Activated T-cell treated with anti-CD3 and anti-CD28 coated beads for 4 hours (primary cell): ENCODE data around the gene MAP1LC3B.

Source experiments
- DNase-seq: peaks from one replicate; pipeline ENCODE4 v3.0.0-alpha.2; 2020

Gene MAP1LC3B

DNA sequence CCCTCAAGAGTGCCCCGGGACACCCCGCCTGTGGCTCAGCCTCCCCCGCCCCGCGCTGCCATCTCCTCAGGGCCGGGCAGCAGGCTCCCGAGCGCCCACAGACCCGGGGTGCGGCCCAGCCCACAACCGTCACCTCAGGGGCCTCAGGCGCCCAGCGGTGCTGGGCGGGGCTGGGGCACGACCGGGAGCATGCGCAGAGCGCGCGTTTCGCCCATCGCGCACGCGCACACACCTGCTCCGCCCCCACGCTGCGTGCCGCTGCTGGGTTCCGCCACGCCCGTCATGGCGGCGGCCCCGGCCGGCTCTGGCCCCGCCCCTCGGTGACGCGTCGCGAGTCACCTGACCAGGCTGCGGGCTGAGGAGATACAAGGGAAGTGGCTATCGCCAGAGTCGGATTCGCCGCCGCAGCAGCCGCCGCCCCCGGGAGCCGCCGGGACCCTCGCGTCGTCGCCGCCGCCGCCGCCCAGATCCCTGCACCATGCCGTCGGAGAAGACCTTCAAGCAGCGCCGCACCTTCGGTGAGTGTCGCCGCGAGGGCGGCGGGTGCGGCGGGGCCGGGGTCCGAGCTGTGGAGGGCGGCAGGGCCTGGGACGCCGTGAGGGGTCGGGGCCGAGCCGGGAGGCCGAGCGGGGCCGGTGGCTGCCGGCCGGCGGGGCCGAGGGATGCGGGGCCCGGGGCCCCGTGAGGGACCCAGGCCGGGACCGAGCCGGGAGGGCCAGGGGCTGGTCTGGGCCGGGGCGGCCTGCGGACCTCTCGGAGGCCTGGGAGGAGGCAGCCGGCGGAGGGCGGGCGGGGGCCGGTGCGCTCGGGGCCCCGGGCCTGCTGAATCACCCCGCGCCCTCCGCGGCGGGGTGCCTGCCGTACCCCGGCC lies at the start of gene MAP1LC3B:
MAP1LC3B (plus strand) TSS at position 387 of the 871 bp plus-strand sequence; CDS start at position 479, 92 bp downstream.
- DNase-seq = peak; percentile 96

DNA sequence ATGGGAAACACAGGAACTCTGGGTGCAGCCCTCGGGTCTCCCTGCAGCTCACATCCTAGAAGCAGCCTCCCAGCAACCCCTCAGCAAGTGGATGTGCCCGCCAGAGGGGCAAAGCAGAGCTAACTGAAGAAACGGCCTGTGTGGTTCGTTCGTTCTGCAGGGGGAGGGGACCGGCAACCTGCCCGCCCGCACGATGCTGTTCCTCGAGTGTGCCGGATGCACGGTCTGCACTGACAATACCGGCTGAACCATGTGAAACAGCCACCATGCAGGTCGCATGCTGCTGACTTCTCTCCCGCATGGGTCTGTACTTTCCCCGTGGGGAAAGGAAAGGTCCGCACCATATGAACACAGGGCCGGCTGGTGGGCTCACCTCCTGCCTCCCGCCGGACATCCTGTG lies 49.6 kb upstream of the MAP1LC3B start:
- no peak for DNase-seq

DNA sequence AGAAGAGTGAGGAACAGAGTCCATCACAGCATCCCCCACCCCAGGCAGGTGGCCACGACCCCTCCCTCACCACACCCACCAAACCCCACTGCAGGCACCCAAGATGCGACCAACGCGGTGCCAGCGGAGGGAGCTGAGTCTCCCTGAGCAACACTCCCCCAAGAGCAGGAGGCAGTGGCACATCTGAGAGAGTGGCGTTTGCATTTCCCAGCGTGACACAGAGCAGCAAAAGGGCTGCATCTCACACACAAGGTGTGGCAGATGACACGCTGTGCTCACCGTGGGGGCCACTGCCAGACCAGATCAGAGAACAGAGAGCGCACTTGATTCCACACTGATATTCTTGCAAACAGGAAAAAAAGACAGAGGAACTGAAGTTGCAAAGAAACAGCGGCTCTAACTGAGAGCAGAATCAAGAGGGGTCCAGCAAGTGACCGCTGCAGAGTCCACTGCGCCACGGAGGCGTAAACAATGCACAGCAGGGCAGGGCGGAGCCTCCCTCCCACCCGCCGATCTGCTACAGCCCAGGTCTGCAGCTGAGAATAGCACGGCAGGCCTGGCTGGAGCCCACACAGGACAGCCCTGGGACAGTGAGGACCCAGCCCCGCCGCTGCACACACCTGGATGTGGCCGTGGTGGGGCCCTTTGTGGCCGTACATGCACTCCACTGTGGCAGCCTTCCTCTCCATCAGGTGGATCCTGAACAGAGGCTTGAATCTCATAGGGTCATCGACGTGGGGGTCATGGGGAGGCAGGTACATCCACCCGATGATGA lies 49.0 kb upstream of the MAP1LC3B start:
- no peak for DNase-seq

DNA sequence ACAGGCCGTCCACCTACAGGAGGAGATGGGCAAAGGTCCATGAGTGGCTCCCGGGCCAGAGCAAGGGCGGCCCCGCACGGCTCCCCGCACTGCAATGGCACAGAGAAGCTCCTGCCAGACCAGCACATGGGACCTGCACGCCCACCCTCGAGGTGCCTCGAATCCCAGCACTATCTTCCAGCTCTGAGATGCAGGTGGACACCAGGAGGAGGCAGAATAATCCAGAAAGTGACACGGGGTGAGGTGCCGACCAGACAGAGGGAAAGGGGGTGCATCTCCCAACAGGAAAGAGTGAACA lies 48.4 kb upstream of the MAP1LC3B start:
- no peak for DNase-seq

DNA sequence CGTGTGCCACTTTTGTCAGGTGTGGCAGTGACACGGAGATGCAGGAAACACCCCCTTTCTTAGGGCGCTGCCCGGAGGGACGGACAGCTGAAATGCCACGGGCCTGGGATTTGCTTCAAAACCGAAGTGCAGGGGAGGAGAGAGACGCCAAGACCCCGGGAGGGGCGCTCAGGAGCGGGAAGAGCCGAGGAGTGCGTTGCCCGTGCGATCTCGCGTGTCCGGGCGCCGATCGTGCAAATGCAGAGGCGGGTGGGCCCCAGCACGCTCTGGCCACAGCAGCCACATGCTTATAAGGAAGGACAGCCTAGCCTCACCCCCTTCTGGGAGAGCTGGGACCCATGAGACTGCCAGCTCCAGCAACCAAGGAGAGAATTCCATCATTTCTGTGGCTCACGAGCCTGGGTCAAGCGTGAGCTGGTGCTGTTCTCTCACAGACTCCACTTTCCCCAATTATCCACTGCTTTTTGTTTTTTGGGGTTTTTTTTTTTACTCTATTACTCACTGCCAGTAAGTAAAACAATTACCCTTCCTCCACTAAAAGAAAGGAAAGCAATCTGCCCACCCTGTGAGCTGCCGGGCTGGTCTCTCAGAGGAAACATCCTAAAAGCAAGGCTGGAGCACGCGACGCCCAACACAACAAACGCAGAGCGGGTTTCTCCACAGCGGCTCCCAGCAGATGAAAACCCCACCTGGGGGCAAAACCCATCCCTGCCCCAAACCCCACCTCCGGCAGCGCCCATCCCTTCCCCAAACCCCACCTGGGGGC lies 47.8 kb upstream of the MAP1LC3B start:
- no peak for DNase-seq

DNA sequence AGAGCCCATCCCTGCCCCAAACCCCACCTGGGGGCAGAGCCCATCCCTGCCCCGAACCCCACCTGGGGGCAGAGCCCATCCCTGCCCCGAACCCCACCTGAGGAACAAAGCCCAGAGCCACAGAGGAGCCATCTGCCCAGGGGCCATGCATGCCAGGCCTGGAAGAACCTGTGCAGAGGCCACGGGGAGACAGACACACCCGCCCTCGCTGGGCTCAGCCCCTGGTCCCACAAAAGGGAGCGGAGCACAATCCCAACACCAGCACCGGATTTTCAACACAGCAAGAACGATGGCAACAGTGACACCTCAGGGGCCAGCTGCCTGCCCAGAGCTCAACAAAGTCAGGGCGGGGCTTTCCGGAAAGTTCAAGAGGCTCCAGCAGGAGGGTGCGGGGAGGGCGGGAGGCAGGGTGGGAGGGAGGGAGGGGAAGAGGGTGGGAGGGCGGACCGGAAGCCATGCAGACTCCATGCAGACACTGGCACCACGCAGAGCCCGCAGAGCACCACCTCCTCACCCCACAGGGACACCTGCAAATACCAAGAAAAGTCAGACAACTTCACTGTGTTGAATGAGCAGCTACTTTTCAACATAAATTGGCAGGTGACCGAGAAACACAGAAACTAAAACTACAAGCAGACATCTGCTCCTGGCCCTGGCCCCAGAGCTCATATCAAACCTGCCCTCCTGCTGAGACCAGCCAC lies 47.1 kb upstream of the MAP1LC3B start:
- peak; percentile 19 for DNase-seq

DNA sequence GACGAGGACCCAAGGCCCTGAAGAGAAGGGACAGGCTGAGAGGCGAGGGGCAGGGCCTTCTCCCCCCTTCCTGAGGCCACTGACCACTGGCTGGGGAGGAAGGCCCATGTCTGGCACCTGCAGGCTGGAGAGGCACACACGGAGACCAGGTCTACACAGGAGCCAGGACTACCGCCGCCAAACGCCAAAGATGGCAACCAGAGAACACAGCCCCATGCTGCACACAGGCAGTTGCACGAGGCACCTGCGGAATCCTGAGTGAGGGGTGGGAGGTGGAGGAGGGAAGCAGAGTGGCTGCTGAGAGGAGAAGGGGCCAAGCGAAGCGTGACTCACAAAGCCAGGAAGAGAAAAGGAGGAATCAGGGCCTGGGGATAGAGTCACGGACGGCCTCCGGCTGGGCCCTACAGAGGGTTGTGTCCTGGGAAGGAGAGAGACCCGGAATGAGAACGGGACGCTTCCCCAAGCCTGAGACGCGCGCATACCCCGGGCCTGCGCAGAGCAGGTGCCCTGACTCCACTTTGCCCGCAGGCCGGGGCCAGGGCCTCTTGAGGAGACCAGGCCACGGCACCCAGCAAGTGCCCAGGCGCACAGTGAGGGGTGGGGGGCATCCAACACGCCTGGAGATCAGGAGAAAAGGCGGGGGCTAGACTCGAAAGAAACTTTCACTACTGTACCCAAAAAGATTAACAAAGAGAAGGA lies 46.3 kb upstream of the MAP1LC3B start:
- DNase-seq = no peak

DNA sequence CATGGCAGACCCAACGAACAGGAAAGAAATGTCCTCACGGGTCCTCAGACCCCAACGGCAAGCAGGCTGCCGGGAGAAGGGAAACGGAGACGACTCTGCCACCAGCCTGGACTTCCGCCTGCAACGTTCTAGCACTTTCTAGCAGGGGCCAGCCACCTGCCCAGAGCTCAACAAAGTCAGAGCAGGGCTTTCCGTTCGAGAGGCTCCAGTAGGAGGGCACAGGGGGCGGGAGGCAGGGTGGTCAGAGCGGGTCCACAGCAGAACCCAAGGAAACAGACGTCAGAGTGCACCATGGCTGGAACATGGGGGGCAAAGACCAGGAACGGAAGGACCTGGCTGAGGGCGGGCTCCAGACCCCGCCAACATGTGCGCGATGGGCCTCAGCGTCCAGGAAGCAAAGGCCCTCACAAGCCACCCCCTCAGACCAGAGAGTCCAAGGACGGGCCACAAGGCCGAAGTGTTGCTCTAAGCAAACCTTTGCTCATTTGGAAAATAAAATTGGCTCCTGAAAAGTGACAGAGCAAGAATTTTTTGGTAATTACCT lies 45.5 kb upstream of the MAP1LC3B start:
- DNase-seq = no peak

DNA sequence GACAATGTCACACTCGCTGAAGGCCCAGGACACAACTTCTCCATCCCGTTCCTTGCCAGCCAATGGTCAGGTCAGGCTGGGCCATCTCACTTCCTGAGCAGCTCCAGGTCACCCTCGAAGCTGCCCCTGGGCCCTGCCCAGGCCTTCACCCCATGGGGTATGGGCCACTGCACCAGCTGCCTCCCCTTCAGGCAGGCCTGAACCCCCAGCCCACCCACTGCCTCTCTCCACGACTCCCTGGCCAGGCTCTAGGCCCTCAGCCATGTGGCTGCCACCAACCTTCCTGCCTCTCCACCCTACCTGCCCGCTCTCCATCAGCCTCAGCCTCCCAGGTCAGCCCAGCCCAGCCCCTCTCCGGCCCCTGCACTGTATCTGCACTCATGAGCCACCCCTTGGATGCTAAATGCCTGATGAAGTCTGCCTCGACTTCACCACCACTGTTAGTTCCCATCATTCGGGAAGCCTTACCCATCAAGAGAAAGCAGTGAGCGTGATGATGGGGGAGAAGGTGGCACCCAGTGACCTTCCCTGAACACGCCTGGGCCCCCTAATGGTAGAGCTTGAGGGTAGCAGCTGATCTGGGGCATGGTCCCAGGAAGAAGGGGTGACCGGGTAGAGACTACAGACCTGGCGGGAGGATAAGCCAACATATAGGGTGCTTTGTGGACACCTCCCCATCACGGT lies 44.1 kb upstream of the MAP1LC3B start:
- DNase-seq = no peak

DNA sequence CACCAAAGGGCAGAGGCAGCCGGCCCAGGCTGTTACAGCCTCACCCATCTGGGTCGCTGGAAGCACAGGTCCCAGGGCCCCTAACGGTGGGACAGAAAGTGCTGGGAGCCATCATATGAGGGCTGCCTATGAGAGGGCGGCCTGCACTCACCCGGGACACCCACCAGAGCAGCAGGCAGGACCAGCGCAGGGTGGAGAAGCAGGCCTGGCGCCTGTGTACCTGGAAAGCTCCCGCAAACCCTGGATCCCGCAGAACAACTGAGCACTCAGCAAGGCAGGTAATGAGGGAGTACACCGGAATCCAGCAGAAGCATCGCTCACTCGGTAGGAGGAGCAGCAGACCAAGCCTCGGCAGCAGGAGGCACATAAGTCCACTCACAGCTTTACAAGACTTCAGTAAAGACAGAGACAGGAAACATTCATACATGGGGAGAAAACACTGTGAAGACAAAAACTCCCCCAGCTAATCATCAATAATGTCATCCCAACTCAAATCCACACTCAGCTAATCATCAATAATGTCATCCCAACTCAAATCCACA lies 43.4 kb upstream of the MAP1LC3B start:
- DNase-seq = no peak

DNA sequence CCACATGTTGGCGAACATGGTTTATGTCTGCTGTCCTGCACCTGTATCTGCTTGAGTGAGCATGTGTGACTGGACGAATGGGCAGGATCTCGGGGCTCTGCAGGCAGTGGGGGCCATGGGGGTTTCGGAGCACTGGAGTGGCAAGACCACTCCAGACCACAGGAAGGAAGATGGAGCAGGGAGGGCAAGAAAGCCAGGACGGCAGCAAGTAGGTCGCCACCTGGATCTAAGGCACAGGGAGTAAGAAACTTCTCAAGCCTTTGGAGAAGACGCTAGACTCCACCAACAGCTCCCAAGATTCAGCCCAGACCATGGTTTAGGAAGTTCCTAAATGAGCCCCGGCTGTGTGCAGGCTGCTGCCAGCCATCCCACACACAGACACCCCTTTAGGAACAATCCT lies 42.1 kb upstream of the MAP1LC3B start:
- no peak for DNase-seq

DNA sequence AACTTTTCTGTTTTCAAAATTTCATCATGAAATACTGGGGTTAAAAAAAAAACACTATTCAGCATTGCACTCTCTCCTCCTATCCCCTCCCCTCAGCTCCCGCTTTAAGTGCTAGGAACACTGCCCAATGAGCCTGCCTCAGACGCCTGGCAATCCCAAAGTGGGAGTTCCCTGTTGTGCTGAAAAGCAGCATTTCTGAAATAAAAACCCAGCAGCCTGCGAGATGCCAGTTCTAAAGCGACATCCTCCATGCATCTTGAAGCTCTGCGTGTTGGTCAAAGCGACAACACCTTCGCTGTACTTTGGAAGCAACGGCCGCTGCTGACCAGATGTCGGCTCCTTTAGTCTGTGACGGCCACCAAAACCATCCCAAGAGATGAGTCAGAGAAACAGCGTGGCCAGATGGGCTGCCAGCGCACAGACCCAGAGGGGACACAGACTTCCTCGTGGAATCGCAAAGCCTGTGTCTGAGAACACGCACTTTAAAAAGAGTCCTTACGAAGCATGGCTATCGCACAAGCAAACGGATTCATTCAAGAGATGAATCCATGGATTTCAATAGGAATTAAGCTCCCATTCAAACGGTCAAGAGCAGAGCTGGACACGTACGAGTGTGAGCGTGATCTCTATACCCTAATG lies 41.3 kb upstream of the MAP1LC3B start:
- no peak for DNase-seq

DNA sequence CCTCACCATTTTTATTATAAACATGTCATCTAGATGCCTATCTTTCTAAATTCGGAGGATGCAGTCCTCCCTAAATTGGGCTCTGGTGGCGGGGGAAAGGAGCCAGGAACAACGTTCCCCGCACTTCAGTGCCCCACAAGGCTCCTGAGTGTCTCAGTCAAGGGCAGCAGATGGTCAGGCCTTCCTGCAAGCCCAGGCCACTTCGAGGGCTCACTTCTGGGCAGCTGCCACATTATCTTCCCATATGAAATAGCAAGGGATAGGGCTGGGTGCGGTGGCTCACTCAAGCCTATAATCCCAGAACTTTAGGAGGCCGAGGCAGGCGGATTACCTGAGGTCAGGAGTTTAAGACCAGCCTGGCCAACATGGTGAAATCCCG lies 40.8 kb upstream of the MAP1LC3B start:
- DNase-seq = no peak

DNA sequence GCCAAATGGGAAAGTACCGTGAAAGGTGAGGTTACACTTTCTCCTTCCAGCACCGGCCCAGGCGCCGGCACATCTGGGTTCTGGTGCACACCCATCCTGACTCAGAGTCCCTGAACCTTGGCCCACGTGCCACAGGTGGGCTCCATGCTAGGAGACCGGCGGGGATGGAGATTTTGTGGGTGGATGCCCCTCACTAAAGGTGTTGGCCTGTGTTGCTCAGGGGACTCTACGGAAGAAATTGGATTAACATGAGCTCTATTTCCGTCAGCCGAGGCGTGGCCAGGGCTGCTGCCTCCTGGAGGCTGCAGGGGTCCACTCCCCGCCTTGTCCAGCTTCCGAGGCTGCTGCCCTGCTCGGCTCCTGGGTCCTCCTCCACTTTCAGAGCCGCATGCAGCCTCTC lies 39.3 kb upstream of the MAP1LC3B start:
- no peak for DNase-seq

DNA sequence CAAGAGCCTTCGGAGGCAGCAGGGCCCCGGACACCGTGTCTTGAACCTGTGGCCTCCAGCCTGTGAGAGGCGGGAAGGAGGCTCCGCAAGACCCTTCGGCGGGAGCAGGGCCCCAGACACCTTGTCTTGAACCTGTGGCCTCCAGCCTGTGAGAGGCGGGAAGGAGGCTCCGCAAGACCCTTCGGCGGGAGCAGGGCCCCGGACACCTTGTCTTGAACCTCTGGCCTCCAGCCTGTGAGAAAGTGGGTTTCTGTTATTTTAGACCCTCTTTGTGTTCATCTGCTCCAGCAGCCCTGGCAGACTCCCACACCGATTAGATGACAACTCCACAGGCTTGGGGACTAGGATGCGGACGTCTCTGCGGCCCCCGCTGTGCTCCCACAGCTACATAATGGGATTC lies 38.5 kb upstream of the MAP1LC3B start:
- DNase-seq = no peak

DNA sequence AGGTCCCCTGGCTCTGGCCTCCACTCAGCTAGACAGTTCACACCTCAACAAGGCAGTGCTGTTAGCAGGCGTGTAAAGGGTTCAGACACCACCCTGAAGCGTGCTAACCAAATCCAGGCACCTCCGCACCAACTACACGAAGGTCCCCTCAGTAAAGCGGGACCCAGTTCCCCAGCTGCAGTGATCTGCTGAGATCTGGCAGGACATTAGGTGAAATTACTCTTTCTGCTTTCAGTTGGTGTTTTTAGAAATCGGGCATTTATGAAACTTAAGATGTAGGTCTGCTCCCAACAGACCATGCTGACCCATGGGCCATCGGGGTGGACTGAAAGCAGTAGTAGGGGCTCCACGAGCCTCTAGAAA lies 35.7 kb upstream of the MAP1LC3B start:
- DNase-seq = no peak

DNA sequence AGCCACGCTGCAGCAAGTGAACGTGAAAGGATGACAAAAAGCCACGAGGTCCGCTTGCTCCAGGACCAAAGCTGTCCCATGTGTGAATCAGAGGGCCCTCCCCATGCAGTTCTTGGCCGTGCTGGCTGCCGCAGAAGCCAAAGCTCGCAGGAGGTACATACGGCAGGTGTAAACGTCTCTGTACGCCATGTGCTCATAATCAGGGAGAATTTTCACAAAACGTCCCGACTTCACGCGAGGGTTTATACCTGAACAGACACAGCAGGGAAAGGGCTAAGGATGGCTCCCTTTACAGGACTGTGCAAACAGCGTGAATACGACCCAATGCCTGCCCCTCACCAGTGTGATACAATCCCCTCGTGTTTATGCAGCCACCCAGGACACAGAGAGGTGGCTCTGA lies 33.9 kb upstream of the MAP1LC3B start:
- no peak for DNase-seq

DNA sequence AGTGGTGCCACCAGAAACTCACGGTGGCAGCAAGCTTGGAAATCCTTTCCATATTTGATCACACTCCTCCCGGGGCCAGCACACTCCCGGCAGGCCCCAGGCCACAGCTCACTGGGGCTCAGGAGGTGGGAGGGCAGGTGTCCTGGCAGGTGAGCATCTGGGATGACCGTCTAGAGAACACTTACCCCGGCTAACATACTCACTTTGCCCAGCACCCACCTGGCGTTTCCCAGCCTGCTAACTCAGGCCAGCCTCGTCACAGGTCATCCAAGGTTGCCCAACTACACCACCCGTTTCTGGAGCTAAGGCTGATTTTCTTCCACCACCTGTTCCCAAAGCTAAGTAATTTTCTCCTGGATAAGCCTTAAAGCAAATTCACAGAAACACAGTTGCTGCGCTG lies 33.4 kb upstream of the MAP1LC3B start:
- DNase-seq = no peak

DNA sequence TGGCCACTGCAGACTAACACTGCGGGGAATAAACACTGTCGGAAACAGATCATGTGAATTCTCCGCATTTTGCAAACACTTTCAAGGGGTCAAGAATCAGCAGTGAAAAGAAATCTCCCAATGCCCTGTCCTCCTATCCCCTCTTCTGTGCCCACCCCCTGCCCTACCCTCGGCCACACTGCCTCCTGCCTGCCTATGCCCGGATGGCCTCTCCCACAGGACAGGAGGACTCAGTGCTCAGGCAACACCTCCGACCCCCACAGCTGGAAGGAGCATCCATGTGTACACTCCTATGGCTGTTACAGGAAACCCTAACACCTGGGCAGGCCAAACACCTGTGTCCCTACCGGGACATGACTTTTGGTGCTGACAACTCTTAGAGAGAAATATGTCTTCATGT lies 33.0 kb upstream of the MAP1LC3B start:
- no peak for DNase-seq

DNA sequence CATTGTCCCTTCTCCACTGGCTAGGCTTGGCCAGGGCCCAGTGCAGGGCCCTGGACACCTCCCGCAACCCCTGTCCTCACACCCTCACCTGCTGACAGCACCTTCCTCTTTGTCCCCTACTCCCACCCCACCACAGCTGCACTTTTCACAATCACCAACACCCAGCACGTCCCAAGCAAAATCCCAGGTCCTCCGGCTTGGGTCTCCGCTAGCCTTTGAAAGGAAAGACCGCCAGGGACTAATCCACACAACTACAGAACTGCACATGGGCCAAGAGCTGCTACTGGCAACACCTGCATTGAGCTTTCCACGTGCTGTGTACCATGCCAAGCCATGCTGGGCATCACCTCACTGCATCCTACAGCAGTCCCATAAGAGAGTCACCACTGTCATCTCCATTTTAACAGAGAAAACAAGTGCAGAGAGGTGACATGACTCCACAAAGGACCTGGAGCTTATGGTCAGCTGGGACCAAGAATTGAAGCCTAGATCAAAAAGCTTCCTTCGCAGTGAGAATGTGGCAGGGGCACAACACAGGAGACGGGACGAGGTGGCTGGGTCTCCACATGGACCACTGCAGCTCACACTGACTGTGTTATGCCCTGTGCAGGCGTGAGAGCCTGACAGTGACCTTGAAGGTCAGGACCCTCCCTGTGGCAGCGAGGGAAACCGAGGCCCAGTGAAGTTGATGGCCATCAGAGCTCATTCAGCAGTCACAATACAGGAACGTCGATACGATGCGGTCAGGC lies 31.1 kb upstream of the MAP1LC3B start:
- DNase-seq = no peak
